ENCODE measurements around the gene CFAP58. TPM values are rescaled to one million over a fixed set of nuclear protein-coding genes. Genes with fewer than 3 reads are reported as not detected.

The CFAP58 gene
- total RNA-seq, 2 experiments from 2014 or later = 0.21 to 0.23 TPM

DNA sequence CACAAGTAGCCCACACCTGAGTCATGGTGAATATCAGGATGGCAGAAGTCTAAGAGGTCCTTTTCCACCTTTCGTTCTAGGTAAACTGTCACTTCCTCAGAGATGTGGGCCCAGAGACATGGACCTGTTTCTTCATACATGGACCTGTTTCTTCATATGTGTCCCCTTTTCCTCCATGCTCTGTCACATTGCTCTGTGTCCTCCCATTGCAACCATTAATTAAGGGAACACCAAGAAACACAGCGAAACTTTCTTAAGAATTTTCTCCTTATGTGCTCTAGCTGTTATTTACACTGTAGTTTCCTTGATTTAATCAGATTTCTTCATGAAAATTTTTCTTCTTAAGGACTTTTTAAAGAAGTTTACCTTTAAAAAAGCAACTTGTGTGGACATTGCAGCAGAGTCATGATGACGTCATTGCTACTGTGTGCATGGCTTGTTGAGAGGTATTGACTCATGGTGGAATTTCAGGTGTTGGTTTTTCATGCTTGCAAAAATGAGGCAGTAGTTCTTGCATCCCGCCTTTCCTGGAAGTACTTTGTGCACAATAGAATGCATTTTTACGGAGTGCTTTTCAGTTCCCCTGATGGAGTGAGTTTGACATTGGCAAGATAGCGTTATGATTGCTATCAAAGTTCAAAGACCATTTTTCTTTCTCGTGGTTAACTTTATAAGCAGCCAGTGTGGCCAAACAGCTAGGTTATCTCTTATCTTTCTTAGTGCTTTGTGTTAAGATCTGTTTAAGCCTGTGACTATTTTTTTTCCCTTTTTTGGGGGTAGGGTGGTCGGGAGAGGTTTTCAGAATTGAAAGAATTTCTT, 37.7 kb downstream of the CFAP58 start:
- CTCF ChIA-PET = no interaction called here
- POLR2A ChIA-PET = no interaction called here

DNA sequence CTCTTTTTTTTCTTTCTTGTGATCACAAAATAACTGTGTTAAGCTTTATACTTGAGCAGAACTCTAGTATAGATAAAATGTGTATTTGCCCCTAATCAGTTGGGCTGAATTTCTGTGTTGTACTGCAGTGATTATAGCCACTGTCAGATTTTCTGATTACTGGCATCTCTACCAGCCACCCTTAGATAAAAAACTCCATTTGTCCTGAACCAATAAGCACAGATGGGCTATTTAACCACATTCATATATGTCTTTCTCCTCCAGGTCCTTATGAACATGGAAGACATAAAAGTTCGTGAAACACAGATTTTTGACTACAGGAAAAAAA, 38.3 kb downstream of the CFAP58 start:
- ChIA-PET POLR2A (no interaction called here), CTCF (interaction anchor here (0.7 kb wide), 1 partner anchor 779 kb away, joined by 3 read pairs; no protein-coding TSS in a partner anchor)

DNA sequence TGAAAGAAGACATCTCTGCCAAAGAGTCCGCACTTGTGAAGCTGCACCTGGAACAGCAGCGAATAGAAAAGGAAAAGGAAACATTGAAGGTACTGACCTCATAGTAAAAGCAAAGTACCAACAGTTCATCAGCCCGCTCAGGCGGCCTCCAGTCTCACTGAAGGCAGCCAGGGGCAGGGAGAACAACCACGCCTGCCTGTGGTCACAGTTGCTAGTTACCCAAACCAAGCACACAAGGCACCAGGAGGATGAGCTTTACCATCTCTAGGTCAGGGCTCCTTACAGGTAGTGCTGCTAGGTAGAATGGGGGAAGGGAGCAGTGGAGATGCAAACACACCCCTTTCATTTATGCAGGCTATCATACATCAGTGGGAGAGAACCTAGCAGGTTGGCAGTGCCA, 39.8 kb downstream of the CFAP58 start:
- POLR2A ChIA-PET = no interaction called here
- CTCF ChIA-PET = no interaction called here

DNA sequence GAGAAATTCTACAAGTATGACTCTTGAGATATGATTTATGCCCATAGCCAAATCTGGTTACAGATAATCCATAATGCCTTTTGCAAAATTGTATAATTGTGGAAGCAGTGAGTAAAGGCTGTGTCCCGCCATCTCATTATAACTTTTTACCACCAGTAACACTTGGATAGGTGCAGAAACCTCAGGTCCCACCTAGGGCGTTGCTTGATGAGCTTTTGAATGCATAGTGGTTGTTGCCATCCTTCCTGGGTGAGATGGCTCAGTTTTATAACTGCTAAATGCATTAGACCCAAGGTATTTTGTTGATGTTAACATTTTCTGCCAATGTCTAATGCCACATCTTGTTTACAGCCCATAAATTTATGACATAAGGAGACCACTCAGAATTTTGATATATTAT, 42.9 kb downstream of the CFAP58 start:
- CTCF ChIA-PET = interaction anchor here (0.6 kb wide), 1 partner anchor 46 kb away, joined by 3 read pairs; no protein-coding TSS in a partner anchor
- POLR2A ChIA-PET = no interaction called here

DNA sequence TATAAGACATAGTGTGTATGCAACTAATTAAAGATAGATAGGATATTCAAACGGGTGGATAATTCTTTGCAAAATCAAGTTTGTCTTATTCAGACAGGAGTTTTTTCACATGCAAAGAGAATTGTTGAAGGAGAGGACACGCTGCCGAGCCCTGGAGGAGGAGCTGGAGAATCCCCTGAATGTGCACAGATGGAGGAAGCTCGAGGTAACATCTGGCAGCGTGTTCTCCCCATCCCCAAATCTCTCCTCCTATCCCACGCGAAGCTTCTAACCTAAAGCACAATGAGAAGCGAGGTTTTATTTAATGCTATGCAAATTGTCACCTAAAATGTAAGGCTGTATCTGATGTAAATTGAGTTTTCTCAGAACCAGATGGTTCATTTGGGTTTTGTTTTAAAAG, 50.0 kb downstream of the CFAP58 start:
- POLR2A ChIA-PET = no interaction called here
- CTCF ChIA-PET = no interaction called here

DNA sequence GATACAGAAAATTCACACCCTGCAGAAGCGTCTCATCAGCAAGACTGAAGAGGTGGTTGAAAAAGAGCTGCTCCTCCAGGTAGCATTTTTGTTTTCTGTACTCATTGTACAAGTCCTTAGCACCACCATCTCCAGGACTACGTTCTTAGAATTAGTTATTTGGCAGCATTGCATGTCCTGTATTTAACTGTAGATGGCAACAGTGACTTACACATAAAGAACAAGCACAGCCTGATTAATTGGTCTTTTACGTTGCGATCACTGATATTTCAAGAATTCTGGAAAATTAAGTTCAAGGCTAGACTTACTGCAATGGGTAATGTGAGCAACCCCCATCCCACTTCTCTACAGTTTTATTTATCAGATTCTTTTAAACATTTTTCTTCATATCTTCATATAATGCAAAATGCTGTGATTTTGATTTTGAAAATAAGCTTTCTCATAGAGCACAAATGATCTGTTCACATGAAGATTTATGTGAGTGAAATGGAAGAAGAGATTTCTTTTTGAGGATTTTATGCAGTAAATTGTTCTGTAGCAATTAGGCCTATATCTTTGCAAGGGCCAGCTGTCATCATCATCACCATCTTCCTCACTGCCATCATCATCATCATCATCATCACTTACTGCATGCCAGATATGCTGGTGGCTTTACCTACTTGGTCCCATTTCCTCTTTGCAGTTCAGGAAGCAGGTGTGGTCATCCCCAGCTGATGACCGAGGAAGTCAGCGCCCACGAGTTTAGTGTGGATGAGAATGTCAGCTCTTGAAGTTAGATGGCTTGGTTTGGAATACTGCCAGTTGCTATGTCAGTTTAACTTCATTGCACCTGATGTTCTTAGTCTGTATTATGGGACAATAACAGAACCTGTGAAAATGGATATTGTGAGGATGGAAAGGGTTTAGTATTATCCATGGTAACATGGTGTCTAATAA, 53.4 kb downstream of the CFAP58 start:
- ChIA-PET POLR2A (no interaction called here), CTCF (no interaction called here)

DNA sequence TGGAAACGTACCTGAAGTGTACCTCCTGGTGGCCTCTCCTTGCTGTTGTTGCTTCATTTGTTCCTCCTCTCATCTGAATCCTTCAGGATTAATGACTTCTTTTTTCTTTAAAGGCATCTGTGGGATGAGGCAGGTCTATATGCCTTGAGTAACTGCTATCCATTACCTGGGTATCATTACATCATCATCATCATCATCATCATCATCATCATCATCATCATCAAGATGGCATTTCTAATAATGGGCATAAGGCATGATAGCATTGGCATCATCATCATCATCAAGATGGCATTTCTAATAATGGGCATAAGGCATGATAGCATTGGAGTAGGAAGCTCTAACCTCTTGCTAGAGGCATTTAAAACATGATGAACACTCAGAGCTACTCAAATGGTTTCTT, 59.9 kb downstream of the CFAP58 start:
- ChIA-PET CTCF (no interaction called here), POLR2A (no interaction called here)

DNA sequence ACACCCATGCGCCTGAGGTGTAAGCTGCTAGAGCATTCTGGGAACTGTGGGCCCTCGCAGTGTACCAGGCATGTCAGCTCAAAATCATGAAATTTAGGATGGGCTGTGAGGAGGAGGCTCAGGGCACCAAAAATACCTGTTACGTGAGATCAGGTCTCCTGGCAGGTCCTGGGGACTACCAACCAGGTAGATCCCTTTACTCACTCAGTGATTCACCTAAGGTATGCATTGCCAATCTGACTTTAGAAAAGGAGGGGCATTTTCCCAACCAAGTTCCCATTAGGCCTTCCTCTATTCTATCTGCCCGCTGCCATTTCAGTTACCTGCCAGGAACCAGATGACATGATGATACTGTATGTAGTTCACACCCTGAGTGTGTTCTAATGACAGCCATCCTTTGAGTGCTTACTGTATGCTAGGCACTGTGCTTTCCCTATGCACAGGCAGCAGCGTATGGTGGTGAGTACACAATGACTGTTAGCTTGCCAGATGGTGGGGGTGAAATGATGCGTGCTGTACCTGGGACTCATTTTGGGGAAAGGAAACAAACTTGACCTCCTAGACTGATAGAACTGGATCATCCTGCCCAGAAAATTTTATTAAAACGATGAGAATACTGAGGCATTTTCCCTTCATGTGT, 62.0 kb downstream of the CFAP58 start:
- CTCF ChIA-PET = no interaction called here
- POLR2A ChIA-PET = no interaction called here

DNA sequence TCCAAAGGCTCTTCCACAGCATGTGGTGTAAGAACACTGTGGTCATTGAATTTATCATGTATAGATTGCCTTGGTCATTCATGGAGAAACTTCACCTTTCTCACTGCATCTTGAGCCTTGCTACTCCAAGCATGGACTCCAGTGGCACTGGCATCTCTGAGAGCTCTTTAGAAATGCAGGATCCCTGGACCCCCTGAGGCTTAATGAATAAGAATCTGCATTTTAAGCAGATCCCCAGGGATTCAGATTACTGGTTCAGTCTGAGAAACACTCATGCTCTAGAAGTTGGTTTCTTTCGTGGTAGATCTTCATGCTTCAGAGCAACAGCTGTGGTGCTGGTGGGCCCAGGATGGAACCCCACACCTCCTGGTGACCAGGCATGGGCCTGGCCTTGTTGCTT, 63.2 kb downstream of the CFAP58 start:
- CTCF ChIA-PET = no interaction called here
- POLR2A ChIA-PET = no interaction called here

DNA sequence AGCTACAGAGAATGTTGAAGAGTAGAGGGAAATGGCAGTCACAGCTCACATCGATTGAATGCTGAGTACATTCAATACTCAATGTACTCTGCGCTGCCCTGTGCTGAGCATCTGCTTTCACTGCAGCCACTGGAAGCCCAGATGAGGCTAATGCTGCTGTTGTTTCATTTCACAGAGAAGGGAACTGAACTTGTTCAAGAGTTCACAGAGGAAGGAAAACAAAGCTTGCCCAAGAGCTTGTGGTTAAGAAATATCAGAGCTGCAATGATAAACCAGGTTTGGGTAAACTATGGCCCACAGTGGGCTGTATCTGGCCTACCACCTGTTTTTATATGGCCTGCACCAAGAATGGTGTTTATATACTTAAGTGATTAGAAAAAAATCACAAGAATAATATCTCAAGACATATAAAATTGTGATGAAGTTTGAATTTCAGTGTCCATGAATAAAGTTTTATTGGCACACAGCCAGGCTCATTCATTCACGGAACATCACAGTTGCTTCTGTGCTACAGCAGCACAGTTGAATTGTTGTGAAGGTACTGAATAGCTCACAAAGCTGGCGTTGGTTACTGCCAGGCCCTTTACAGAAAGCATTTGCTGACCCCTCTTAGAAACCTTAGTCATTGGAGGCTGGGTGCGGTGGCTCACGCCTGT, 64.1 kb downstream of the CFAP58 start:
- POLR2A ChIA-PET = no interaction called here
- CTCF ChIA-PET = no interaction called here

DNA sequence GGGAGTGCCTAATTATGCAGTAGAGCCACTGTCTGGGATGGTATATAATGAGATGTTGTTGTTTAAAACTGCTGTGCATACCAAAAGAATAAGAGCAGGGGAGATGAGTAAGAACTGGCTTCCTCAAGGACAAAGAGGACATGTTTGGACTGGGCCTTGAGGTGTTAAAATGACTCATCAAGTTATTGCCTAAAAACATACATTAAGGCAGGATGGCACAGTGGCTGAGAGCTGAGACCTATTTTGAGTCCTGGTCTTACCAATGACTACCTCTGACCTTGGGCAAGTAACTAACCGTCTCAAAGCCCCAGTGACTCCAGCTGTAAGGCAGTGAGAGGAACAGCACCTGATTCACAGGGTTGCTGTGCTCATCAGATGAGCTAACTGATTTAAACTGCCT, 71.1 kb downstream of the CFAP58 start:
- ChIA-PET CTCF (no interaction called here), POLR2A (no interaction called here)

DNA sequence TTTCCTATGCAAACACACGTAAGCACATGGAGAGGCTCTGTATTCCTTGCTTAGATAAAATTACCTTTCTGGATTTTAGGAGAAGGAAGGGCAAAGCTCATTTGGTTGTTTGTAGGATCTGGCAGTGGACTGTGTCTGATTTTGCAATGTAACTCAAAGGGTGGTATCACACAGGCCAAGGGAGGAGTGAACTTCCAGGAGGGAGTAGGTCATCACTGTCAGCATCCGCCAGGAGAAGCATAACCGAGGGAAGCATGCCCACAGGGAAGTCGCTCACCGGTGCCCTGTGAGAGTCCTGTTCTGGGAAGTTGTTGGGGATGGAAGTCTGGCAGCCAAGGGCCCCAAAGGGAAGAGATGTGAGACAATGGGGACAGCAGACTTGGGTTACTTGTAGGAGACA, 74.4 kb downstream of the CFAP58 start:
- ChIA-PET POLR2A (no interaction called here), CTCF (no interaction called here)

DNA sequence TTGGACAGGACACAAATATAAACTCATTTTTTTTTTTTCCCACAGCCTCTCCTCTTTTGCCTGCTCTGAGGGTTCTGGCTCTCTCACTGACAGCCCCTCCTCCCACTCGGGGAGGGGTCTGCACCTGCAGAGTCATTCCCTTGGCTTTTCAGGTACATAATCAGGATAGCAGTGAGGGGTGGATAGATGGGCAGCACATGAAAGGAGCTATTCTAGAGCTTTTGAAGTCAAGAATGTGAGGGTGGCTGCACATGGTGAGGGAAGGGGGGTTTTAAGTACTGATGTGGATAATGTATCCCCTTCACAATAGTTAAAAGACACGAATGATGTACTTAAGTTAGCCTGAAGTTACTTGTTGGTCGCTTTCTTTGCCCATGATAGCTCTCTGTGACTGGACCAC, 76.2 kb downstream of the CFAP58 start:
- CTCF ChIA-PET = no interaction called here
- POLR2A ChIA-PET = no interaction called here

DNA sequence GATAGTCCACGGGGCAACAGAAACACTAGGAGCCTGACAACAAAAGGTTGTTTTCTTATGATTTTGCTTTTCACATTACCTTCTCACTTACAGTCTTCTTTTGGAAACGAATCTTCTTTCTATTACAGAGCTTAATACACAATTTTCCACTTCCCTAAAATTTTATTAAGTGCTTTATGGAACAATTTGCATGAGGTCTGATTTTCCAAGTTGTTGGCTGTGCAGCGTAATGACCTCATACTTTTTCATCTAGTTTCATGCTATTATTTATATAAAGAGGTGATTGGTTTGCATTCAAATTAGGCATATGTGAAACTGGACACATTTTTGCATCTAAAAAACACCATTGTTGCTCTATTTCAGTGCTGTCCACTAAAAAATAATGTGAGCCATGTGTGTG, 76.7 kb downstream of the CFAP58 start:
- ChIA-PET CTCF (no interaction called here), POLR2A (no interaction called here)

DNA sequence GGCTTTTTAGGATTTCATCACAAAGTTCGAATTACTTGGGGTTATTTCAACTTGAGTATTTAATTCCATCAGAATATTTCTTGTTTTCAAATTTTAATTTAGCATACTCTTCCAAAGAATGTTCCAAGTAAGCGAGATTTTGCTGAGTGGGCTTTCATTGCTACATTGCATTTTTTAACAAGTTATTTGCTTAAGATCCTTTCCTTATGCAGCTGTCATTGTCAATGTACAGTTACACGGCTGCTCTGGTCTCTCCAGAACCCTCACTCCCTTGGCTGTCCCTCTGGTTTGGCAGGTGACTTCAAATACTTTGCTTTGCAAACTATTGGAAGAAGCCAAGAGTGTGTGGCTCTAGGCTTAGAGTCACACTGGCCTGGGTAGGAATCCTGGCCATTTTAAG, 80.0 kb downstream of the CFAP58 start:
- CTCF ChIA-PET = no interaction called here
- POLR2A ChIA-PET = no interaction called here

DNA sequence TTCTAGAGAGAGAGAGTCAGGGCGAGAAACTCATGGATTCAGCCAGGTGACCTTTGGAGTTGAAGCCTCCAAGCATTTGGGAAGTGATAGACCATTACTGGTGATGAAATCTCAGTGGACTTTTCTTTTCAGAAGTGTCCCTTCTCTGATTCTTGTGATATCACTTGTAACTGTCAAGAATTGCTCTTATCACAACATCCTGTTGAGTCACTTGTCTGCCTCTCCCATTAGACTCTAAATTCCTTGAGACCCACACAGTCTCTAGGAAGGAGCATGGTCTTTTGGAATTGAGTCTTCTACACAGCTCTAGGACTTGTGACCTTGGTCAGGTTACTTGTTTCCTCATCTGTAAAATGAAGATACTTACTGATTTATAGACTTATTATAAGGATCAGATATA, 81.0 kb downstream of the CFAP58 start:
- POLR2A ChIA-PET = no interaction called here
- CTCF ChIA-PET = no interaction called here

DNA sequence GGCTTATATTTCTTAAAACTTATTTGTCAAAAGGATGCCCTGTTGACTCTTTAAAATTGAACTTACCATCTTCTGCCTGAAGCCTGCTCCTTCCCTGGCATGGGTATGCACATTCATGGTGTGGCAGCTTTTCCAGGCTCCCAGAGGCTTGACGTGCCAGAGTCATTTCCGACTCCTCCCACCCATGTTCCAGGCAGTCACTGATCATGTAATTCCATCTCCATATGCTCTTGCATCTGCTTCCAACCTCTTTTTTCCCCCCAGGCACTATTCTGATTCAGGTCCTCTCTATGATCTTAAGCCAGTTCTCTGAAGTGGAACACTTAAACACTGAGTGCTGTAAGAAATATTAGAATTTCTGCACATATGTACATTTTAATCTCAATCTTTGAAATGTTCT, 82.2 kb downstream of the CFAP58 start:
- ChIA-PET POLR2A (no interaction called here), CTCF (no interaction called here)

DNA sequence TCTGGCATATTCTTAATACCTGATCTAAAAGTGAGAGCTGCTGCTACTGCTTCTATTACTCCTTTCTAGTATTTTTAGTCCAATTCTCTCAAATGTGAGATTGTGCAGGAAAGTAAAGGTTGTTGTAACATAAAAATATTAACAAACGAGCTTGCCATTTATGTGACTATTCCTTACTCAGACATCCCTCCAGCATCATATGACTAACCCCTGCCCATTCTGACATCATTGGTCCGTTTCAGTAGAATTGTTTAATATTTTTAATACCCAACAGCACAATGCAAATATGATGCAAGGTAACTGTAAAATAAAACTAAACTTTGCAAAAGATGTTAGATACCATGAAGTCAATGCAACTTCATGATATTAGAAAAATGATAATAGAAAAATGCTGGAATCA, 83.6 kb downstream of the CFAP58 start:
- CTCF ChIA-PET = no interaction called here
- POLR2A ChIA-PET = no interaction called here

DNA sequence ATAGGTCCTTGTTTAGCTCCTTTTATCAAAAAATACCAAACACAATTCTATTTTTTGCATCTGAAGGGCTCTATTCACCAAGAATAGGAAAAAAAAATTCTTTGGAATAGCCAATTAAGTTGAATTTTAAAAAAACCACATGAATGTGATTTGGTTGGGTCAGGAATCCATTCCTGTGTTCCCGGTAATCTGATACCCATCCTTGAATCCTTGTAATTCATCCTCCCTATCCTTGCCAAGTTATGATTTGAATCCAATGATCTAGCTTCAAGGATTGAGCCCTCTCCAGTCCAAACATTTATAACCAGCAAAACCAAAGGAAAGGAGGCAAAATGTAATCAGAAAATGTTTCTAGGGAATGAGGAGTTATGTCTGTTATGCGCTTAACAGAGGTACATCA, 86.6 kb downstream of the CFAP58 start:
- POLR2A ChIA-PET = no interaction called here
- CTCF ChIA-PET = no interaction called here

DNA sequence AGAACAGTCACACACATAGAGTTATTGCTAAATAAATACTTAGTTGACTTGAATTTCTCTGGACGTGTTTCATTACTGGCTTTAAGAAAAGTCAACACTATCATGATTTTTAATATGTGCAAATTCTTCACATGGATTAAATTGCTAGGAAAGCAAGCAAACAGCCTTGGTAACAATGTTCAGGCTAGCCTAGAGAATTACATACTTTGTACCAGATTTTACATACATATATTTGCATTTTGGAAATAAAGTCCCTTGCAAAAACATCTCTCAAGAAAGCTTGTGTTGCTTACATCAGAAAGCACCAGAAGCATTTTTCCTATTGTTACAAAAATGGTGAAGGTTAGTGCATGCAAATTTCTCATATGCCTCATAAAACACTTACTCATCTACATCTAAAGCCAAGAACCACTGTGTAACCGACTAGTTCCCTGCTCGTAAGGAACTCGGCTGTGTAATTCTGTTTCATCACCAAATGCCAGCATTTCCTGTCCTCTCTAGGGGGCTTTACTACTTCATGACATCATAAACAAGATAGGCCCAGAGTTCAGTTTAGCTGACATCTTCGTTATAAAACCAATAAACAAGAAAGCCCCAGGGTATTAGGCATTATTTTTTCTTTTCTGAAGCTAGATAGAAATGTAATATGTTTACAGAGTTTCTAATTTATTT, 87.8 kb downstream of the CFAP58 start:
- CTCF ChIA-PET = no interaction called here

More for the DNA sequence above, 87.8 kb downstream of the CFAP58 start:
- POLR2A ChIA-PET = no interaction called here

Measured in activated CD8-positive, alpha-beta memory T cell treated with anti-CD3 and anti-CD28 coated beads for 36 hours (primary cell).